GM23338 (cell line): ENCODE data around the gene TRAIP. TPM values are rescaled to one million over a fixed set of nuclear protein-coding genes. Genes with fewer than 3 reads are reported as not detected.

Experiments used
- ATAC-seq: fragments of 200-7000 bp; cut with Tn5 transposase; 3 replicates; pipeline ENCODE4 v1.9.1; 2020
- DNase-seq: peaks from one replicate; pipeline ENCODE4 v3.0.0-alpha.2; 2015; ENCODE audit warnings: low spot score
- H2AFZ ChIP-seq: fragments of 200-600 bp; sonication (generic); 2 replicates; pipeline ENCODE4 v1.8.0; 2016; ENCODE audit warnings: antibody characterized with exemption, mild to moderate bottlenecking, moderate library complexity
- H3F3A ChIP-seq: fragments of 200-600 bp; sonication (generic); replicated peaks from 2 replicates; pipeline ENCODE4 v1.8.0; 2017; ENCODE audit warnings: antibody characterized with exemption, mixed run types, low read depth
- H3K27ac ChIP-seq: fragments of 200-600 bp; sonication (generic); 2 replicates; pipeline ENCODE4 v1.6.1; 2016; ENCODE audit warnings: low read depth
- H3K27me3 ChIP-seq: fragments of 200-600 bp; sonication (generic); 2 replicates; pipeline ENCODE4 v1.8.0; 2016; ENCODE audit warnings: mild to moderate bottlenecking, mixed run types, moderate library complexity; ENCODE audit not compliant: insufficient read depth
- H3K36me3 ChIP-seq: fragments of 200-600 bp; sonication (generic); 2 replicates; pipeline ENCODE4 v1.8.0; 2016; ENCODE audit warnings: mild to moderate bottlenecking; ENCODE audit not compliant: insufficient read depth
- H3K4me1 ChIP-seq: fragments of 200-600 bp; sonication (generic); 2 replicates; pipeline ENCODE4 v1.8.0; 2016; ENCODE audit warnings: mild to moderate bottlenecking, moderate library complexity; ENCODE audit not compliant: insufficient read depth
- H3K4me2 ChIP-seq: fragments of 200-600 bp; sonication (generic); 2 replicates; pipeline ENCODE4 v1.7.1; 2017; ENCODE audit warnings: mixed run types
- H3K4me3 ChIP-seq: fragments of 200-600 bp; sonication (generic); 2 replicates; pipeline ENCODE4 v1.6.1; 2016; ENCODE audit warnings: mixed run types
- H3K79me2 ChIP-seq: fragments of 200-600 bp; sonication (generic); replicated peaks from 2 replicates; pipeline ENCODE4 v1.8.0; 2017; ENCODE audit warnings: mild to moderate bottlenecking; ENCODE audit not compliant: insufficient read depth
- H3K9me2 ChIP-seq: fragments of 200-600 bp; sonication (generic); 2 replicates; pipeline ENCODE4 v1.8.0; 2017; ENCODE audit not compliant: insufficient read depth
- H4K20me1 ChIP-seq: fragments of 200-600 bp; sonication (generic); replicated peaks from 2 replicates; pipeline ENCODE4 v1.8.0; 2017; ENCODE audit warnings: mild to moderate bottlenecking; ENCODE audit not compliant: insufficient read depth
- H3K27ac Mint-ChIP-seq: 2 replicates; pipeline ENCODE4 v1.8.0; 2020; ENCODE audit warnings: inconsistent platforms, mild to moderate bottlenecking, moderate library complexity, mixed read lengths
- H3K27me3 Mint-ChIP-seq: 3 replicates; pipeline ENCODE4 v1.8.0; 2022; ENCODE audit warnings: low read depth, mild to moderate bottlenecking, moderate library complexity, mixed read lengths, inconsistent platforms; ENCODE audit not compliant: insufficient read depth, poor library complexity
- H3K36me3 Mint-ChIP-seq: 3 replicates; pipeline ENCODE4 v1.8.0; 2021; ENCODE audit warnings: low read depth, mild to moderate bottlenecking, inconsistent platforms, moderate library complexity, mixed read lengths
- H3K4me1 Mint-ChIP-seq: 3 replicates; pipeline ENCODE4 v1.8.0; 2020; ENCODE audit warnings: mild to moderate bottlenecking, inconsistent platforms, mixed read lengths
- H3K4me3 Mint-ChIP-seq: 3 replicates; pipeline ENCODE4 v1.8.0; 2021; ENCODE audit warnings: moderate library complexity, mild to moderate bottlenecking, inconsistent platforms, mixed read lengths
- H3K9me3 Mint-ChIP-seq: 3 replicates; pipeline ENCODE4 v1.8.0; 2020; ENCODE audit warnings: moderate library complexity, mild to moderate bottlenecking, inconsistent platforms, mixed read lengths
- CREB1 ChIP-seq: fragments of 250-450 bp; sonication (Bioruptor Pico); IDR thresholded peaks from 2 replicates; pipeline ENCODE4 v1.5.0; 2020; ENCODE audit warnings: low read depth, mild to moderate bottlenecking, moderate library complexity
- CTCF ChIP-seq, 2 experiments: fragments of 200-600 bp in 1 of 2; sonication (generic) in 1 of 2; conservative IDR thresholded peaks; 2 replicates each; pipeline versions ENCODE4 v1.5.1 to v1.6.1; 2016 to 2017; ENCODE audit warnings: antibody characterized with exemption in 2 of 2, low read depth in 2 of 2, mild to moderate bottlenecking in 2 of 2, moderate library complexity in 1 of 2
- EZH2 ChIP-seq: fragments of 200-600 bp; sonication (generic); IDR thresholded peaks from one replicate; pipeline ENCODE4 v1.8.0; 2017; ENCODE audit warnings: antibody characterized with exemption, mild to moderate bottlenecking, low read depth; ENCODE audit not compliant: unreplicated experiment
- EZH2phosphoT487 ChIP-seq: fragments of 200-600 bp; sonication (generic); IDR thresholded peaks from one replicate; pipeline ENCODE4 v1.8.1; 2018; ENCODE audit warnings: antibody characterized with exemption; ENCODE audit not compliant: unreplicated experiment
- JUNB ChIP-seq: IDR thresholded peaks from one replicate; pipeline ENCODE4 v1.6.1; 2016; ENCODE audit warnings: antibody characterized with exemption; ENCODE audit not compliant: unreplicated experiment
- NANOG ChIP-seq: IDR thresholded peaks from 2 replicates; pipeline ENCODE4 v1.6.1; 2016; ENCODE audit warnings: antibody characterized with exemption, borderline replicate concordance
- POLR2AphosphoS5 ChIP-seq: IDR thresholded peaks from 2 replicates; pipeline ENCODE4 v1.6.1; 2016; ENCODE audit warnings: antibody characterized with exemption, low read depth
- STAT1 ChIP-seq: IDR thresholded peaks from one replicate; pipeline ENCODE4 v1.6.1; 2016; ENCODE audit warnings: antibody characterized with exemption; ENCODE audit not compliant: unreplicated experiment
- ZNF114 ChIP-seq: fragments of 250-450 bp; sonication (Bioruptor Pico); IDR thresholded peaks from 2 replicates; pipeline ENCODE4 v1.5.0; 2020; ENCODE audit warnings: mild to moderate bottlenecking, moderate library complexity
- ZNF331 ChIP-seq: fragments of 250-450 bp; sonication (Bioruptor Pico); IDR thresholded peaks from 2 replicates; pipeline ENCODE4 v1.5.0; 2020; ENCODE audit warnings: low read depth, mild to moderate bottlenecking, moderate library complexity
- polyA plus RNA-seq: library from polyadenylated mRNA; unstranded; fragments of >200 nt; fragmentation: Nextera tagmentation; extraction: Ambion mirVana; gene quantifications from 2 replicates; pipeline ENCODE4 v1.2.1, GENCODE V29; 2016
- total RNA-seq: library from RNA; depleted of rRNA; stranded (reverse); fragments of >200 nt; shearing (Covaris generic); gene quantifications from 2 replicates; pipeline ENCODE4 v1.2.3, GENCODE V29; 2014
- TF ChIP-seq, protein P1 (sequence below): IDR thresholded peaks from one replicate; pipeline ENCODE4 v1.6.1; 2018; ENCODE audit warnings: antibody characterized with exemption; ENCODE audit not compliant: unreplicated experiment

TRAIP gene
- total and polyA plus RNA-seq, 2 experiments from 2014 or later: 15.3 to 16.6 TPM

DNA sequence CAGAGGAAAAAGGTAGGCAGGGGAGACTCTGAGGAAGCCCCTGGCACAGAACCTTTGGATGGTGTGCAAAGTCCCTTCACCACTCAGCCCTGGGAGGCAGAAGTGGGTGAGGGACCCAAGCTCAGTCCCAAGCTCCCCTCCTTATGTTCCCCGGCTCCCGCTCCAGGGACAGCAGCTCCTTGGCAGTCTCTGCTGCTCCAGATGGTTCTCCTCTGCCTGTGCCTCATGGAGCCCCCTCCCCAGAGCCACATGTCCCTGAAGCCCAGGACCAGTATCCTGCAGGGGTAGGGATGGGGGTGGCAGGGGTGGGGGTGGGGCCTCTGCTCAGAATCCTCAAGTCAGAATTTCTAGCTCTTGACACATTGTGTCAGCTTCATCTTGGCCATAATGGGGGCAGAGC lies 21.4 kb upstream of the TRAIP start (continued):
- TF ChIP-seq EZH2: no peak
- no peak for TF ChIP-seq JUNB
- TF ChIP-seq STAT1: no peak
- no peak for TF ChIP-seq ZNF114 (CRISPR knock-in tag)
- no peak for TF ChIP-seq NANOG
- TF ChIP-seq EZH2phosphoT487: no peak

- Histone ChIP-seq H4K20me1 (no peaks in the 10 kb centered on the region), H3K9me2 (no peaks in the 10 kb centered on the region), H3K79me2 (no peaks in the 10 kb centered on the region), H3K36me3 (no peaks in the 10 kb centered on the region), H3K4me3 (no peak overlapping the region), H3K27ac (no peak overlapping the region), H3K4me1 (peaks cover 16% of the 10 kb centered on the region), H3K27me3 (no peaks in the 10 kb centered on the region), H3K4me2 (no peak overlapping the region), H2AFZ (no peak overlapping the region), H3F3A (no peaks in the 10 kb centered on the region)
- no peak overlapping the region for H3K27ac Mint-ChIP-seq
- ATAC-seq (no peak), DNase-seq (no peak)
- TF ChIP-seq CREB1 (no peak), EZH2phosphoT487 (no peak), POLR2AphosphoS5 (no peak), NANOG (no peak)
- no peak overlapping the region; the same call in 2 of the 3 replicates for H3K4me3 Mint-ChIP-seq
- peaks cover 2% of the 10 kb centered on the region for H3K27me3 Mint-ChIP-seq
- H3K4me1 Mint-ChIP-seq: peaks cover 25% of the 10 kb centered on the region
- H3K9me3 Mint-ChIP-seq: no peaks in the 10 kb centered on the region
- H3K36me3 Mint-ChIP-seq: no peaks in the 10 kb centered on the region
Measured at GRCh38 chr3:49876567-49876966, 20.2 kb upstream of the TRAIP start.

DNA sequence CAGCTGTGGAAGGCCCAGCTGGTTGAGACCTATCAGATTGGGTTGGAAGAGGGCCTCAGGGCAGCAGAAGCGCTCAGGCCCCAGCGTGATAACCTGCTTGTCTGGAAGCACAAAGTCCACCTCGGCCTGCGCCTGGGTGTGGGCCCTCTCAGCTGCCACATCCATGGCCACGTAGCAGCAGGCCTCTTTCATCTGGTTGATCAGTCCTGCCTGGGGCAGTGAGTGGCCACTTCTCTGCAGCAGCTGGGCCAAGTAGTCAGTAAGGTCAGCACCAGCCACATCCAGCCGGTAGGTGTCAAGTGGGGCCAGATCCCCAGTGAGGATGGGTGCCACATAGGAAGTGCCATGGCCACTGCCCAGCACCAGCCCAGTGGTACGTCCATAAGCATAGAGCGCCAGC lies 17.3 kb upstream of the TRAIP start:
- DNase-seq (no peak), ATAC-seq (no peak)
- H3K27me3 ChIP-seq: no peaks in the 10 kb centered on the region
- H3K27me3 Mint-ChIP-seq: peaks cover 11% of the 10 kb centered on the region
- H3K36me3 ChIP-seq: no peaks in the 10 kb centered on the region
- H3K4me1 Mint-ChIP-seq: peaks cover 9% of the 10 kb centered on the region
- H4K20me1 ChIP-seq: no peaks in the 10 kb centered on the region
- 0 out of 2 replicates have a peak, but pooled peaks cover 5% of the 10 kb centered on the region for H3F3A ChIP-seq
- H3K27ac Mint-ChIP-seq: no peak overlapping the region
- H3K4me1 ChIP-seq: peaks cover 1% of the 10 kb centered on the region
- H3K79me2 ChIP-seq: peaks cover under 1% of the 10 kb centered on the region; the same call in 1 of the 2 replicates
- H2AFZ ChIP-seq: no peak overlapping the region
- H3K4me3 ChIP-seq: no peak overlapping the region
- no peak overlapping the region for H3K4me2 ChIP-seq
- no peak overlapping the region for H3K27ac ChIP-seq
- H3K9me2 ChIP-seq: no peaks in the 10 kb centered on the region
- no peaks in the 10 kb centered on the region for H3K36me3 Mint-ChIP-seq
- no peak overlapping the region for H3K4me3 Mint-ChIP-seq
- no peaks in the 10 kb centered on the region for H3K9me3 Mint-ChIP-seq
- TF ChIP-seq ZNF114 (CRISPR knock-in tag) (no peak), STAT1 (no peak), ZNF331 (CRISPR knock-in tag) (no peak), CTCF (conservative IDR thresholded peaks at IDR 0.05; ENCODE audit: low read depth in 2 of 2) (no peak)
- TF ChIP-seq, protein P1, sequence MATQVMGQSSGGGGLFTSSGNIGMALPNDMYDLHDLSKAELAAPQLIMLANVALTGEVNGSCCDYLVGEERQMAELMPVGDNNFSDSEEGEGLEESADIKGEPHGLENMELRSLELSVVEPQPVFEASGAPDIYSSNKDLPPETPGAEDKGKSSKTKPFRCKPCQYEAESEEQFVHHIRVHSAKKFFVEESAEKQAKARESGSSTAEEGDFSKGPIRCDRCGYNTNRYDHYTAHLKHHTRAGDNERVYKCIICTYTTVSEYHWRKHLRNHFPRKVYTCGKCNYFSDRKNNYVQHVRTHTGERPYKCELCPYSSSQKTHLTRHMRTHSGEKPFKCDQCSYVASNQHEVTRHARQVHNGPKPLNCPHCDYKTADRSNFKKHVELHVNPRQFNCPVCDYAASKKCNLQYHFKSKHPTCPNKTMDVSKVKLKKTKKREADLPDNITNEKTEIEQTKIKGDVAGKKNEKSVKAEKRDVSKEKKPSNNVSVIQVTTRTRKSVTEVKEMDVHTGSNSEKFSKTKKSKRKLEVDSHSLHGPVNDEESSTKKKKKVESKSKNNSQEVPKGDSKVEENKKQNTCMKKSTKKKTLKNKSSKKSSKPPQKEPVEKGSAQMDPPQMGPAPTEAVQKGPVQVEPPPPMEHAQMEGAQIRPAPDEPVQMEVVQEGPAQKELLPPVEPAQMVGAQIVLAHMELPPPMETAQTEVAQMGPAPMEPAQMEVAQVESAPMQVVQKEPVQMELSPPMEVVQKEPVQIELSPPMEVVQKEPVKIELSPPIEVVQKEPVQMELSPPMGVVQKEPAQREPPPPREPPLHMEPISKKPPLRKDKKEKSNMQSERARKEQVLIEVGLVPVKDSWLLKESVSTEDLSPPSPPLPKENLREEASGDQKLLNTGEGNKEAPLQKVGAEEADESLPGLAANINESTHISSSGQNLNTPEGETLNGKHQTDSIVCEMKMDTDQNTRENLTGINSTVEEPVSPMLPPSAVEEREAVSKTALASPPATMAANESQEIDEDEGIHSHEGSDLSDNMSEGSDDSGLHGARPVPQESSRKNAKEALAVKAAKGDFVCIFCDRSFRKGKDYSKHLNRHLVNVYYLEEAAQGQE: no peak
